Measurements from ENCODE around the gene INF2. TPM values are rescaled to one million over a fixed set of nuclear protein-coding genes. Genes with fewer than 3 reads are reported as not detected.
A peak's percentile ranks its signal among the peaks of the same experiment; 100 is the strongest.

Gene INF2
- 107 and 113 TPM in 2 replicates for total RNA-seq (2021)
- percentile 60 among the genes with signal in this experiment for Bru-seq, nascent RNA
- percentile 68 among the genes with signal in this experiment for BruChase-seq, experiment 1, labeled RNA remaining after a 2-hour chase
- percentile 80 among the genes with signal in this experiment for BruChase-seq, experiment 2, labeled RNA remaining after a 6-hour chase
- long read RNA-seq, partial matches to known transcripts = 20 of 31 reads
- long read RNA-seq, other reads (novel, unspliced or antisense) = 9 of 31 reads

GRCh38 chr14:104689109-104689880, at the start of gene INF2:
Gene INF2, plus strand, starts transcription at chr14:104689618. Its CDS starts 11,748 bp downstream, at chr14:104701366.
- TF ChIP-seq CTCF (conservative IDR thresholded peaks at IDR 0.05) (no peak), EZH2 (IDR thresholded peaks at IDR 0.05; ENCODE audit: low read depth) (no peak)
- CTCF ChIA-PET = no interaction called here
- intact Hi-C loops (cut with micrococcal nuclease; ENCODE audit: unreplicated experiment) = no loop called here

DNA sequence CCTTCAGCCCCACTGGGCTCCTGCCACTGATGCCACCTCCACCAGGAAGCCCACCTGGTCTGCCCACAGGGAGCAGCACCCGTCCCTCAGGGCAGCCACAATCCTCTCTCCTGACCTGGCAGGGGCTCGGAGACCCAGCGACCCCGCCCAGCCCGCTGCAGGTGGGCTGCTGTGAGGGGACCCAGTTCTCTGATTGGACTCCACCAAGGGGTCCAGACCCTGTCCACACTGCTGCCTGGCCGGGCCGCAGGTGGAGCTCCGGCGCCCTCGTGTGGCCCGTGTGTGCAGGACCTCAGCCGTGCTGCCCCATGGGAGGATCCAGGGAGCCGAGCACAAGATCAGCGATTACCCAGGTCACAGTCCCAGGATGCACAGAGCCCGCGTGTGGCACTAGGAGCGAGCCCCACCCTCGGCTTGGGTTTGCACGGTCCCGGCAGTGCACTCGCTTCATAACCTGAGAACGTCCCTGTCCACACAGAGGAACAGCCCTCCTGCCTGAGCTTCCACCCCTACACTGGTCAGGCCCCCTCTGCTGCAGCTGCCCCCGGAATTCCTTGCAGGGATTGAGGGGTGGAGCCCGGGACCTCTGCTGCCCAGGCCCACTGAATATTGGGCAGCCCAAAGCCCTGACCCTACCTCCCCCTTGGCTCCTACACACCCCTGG, 49.4 kb upstream of the INF2 start:
- no peak overlapping the region for H3K27ac ChIP-seq
- H3K79me2 ChIP-seq (ENCODE audit: low read depth) = no peaks in the 10 kb centered on the region
- no peaks in the 10 kb centered on the region for H3K4me1 ChIP-seq (replicated peaks; ENCODE audit: insufficient read depth)
- no peaks in the 10 kb centered on the region for H3K9me2 ChIP-seq (ENCODE audit: insufficient read depth)
- H4K20me1 ChIP-seq (ENCODE audit: insufficient read depth) = no peaks in the 10 kb centered on the region
- H3K27me3 ChIP-seq (ENCODE audit: insufficient read depth, low read depth) = peaks cover 56% of the 10 kb centered on the region
- TF ChIP-seq EZH2 (IDR thresholded peaks at IDR 0.05; ENCODE audit: low read depth) = no peak
- TF ChIP-seq CTCF (conservative IDR thresholded peaks at IDR 0.05) = peak; percentile 92
- ChIA-PET POLR2A (ENCODE audit: unreplicated experiment) (interaction anchor here (0.6 kb wide), 1 partner anchor 58 kb away, joined by 9 read pairs; no protein-coding TSS in a partner anchor), CTCF (no interaction called here)
- H3F3A ChIP-seq (ENCODE audit: insufficient read depth, low read depth) = no peaks in the 10 kb centered on the region
- no peaks in the 10 kb centered on the region for H3K36me3 ChIP-seq (ENCODE audit: low read depth)
- no TSS peak for BruUV-seq (replicated peaks)
- no peaks in the 10 kb centered on the region for H3K9me3 ChIP-seq (ENCODE audit: insufficient read depth, low read depth)
- no peak overlapping the region for H3K4me3 ChIP-seq
- DNase-seq = peak; percentile 42 to 62
- H3K4me2 ChIP-seq = 0 out of 2 replicates have a peak overlapping the region, but pooled peaks have one; percentile 34
- H2AFZ ChIP-seq = no peak overlapping the region
- intact Hi-C loops (cut with micrococcal nuclease; ENCODE audit: unreplicated experiment) = loop anchor here (1.0 to 5.0 kb wide), 3 partner anchors 10 to 561 kb away; partner anchors contain the start of gene KIF26A

More at GRCh38 chr14:104689109-104689880, at the start of gene INF2:
- Histone ChIP-seq H3K4me2 (peak within 1 kb of the TSS; percentile 98), H3K27ac (peak within 1 kb of the TSS; percentile 47), H3K9me3 (ENCODE audit: insufficient read depth, low read depth) (no peaks in the 10 kb centered on the region), H3K79me2 (ENCODE audit: low read depth) (peaks cover 47% of the 10 kb centered on the region), H2AFZ (peak within 1 kb of the TSS; percentile 80), H3K27me3 (ENCODE audit: insufficient read depth, low read depth) (no peaks in the 10 kb centered on the region), H3K4me3 (peak within 1 kb of the TSS; percentile 76), H3K36me3 (ENCODE audit: low read depth) (no peaks in the 10 kb centered on the region), H3K9me2 (ENCODE audit: insufficient read depth) (no peaks in the 10 kb centered on the region), H3F3A (ENCODE audit: insufficient read depth, low read depth) (peaks cover 24% of the 10 kb centered on the region), H3K4me1 (replicated peaks; ENCODE audit: insufficient read depth) (peaks cover 36% of the 10 kb centered on the region), H4K20me1 (ENCODE audit: insufficient read depth) (peaks cover 38% of the 10 kb centered on the region)
- peak in 1 of 2 experiments; percentile 69 for DNase-seq
- POLR2A ChIA-PET (ENCODE audit: unreplicated experiment) = no interaction called here
- no TSS peak for BruUV-seq (replicated peaks)

DNA sequence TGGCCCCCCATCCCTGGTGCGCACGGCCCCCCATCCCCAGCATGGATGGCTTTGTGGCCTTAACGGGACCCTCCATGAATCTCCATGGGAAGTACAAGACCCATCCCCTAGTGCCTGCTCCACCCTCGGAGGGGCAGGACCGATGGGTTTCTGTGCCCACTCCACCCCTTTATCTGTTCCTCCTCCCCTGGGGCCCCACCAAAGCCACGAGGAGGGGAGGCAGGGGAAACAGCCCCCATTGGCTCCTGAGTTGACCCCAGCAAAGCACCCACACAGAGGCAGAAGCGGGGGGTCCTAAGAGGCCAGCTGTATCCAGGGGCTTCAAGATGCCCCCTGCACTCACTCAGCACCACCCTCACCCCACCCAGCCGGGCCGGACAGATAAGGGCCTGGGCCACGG, 48.7 kb upstream of the INF2 start:
- BruUV-seq (replicated peaks) = no TSS peak
- H3K4me1 ChIP-seq (replicated peaks; ENCODE audit: insufficient read depth) = no peaks in the 10 kb centered on the region
- intact Hi-C loops (cut with micrococcal nuclease; ENCODE audit: unreplicated experiment) = loop anchor here (1.0 to 5.0 kb wide), 3 partner anchors 10 to 562 kb away; partner anchors contain the start of gene KIF26A
- no peak overlapping the region for H2AFZ ChIP-seq
- peaks cover 52% of the 10 kb centered on the region for H3K27me3 ChIP-seq (ENCODE audit: insufficient read depth, low read depth)
- no peak overlapping the region for H3K4me2 ChIP-seq
- CTCF ChIA-PET = no interaction called here
- TF ChIP-seq CTCF (conservative IDR thresholded peaks at IDR 0.05) (no peak), EZH2 (IDR thresholded peaks at IDR 0.05; ENCODE audit: low read depth) (no peak)
- H3K27ac ChIP-seq = no peak overlapping the region
- H3F3A ChIP-seq (ENCODE audit: insufficient read depth, low read depth) = no peaks in the 10 kb centered on the region
- no peak for DNase-seq
- no peaks in the 10 kb centered on the region for H4K20me1 ChIP-seq (ENCODE audit: insufficient read depth)
- no peak overlapping the region for H3K4me3 ChIP-seq
- H3K9me2 ChIP-seq (ENCODE audit: insufficient read depth) = no peaks in the 10 kb centered on the region
- POLR2A ChIA-PET (ENCODE audit: unreplicated experiment) = no interaction called here
- peaks cover 4% of the 10 kb centered on the region; the same call in 1 of the 2 replicates for H3K9me3 ChIP-seq (ENCODE audit: insufficient read depth, low read depth)
- H3K36me3 ChIP-seq (ENCODE audit: low read depth) = no peaks in the 10 kb centered on the region
- no peaks in the 10 kb centered on the region for H3K79me2 ChIP-seq (ENCODE audit: low read depth)

All from PC-9 (cell line).